ENCODE data around the gene SAMD1. TPM values are rescaled to one million over a fixed set of nuclear protein-coding genes. Genes with fewer than 3 reads are reported as not detected.

Gene SAMD1
- total and polyA plus RNA-seq, 2 of the 13 experiments (the other 11 are each of a cell fraction or from before 2014, with no cell fraction given): 17.5 to 45.0 TPM

DNA sequence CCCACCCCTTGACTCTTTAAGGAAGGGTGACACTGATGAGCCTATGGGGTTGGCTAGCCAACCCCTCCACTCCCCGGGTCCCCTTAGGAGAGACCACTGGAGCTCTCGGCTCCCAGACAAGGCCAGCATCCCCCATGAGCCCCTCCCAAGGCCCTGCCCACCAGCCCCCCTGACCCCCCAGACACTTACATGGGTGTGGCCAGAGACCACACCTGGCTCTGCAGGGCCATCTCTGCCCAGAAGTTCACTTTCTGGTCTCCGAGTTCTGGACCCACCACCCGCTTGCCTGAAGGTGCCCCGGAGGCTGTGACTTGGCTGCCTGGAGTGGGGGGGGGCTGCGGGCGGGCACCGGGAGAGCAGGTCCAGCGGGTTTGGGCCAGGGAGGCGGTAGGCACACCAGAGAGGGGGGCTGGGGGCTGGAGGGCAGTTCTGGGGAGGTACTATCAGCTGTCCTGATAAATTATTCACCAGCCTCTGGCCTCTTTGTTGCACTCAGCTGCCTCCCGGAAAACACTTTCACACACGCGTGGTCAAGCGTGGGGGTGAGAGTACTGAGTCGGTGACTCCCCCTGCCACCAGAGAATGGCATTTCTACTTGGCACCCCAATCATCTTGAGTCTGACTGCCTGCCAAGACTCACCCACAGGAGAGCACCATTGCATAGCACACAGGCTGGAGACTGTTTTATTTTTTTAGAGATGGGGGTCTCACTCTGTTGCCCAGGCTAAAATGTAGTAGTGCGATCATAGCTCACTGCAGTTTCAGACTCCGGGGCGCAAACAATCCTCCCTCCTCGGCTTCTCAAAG lies 28.6 kb downstream of the SAMD1 start, which contains the start of gene PALM3 (continued):
- TF ChIP-seq MXD4 (CRISPR knock-in tag; IDR thresholded peaks at IDR 0.05) (0 out of 2 replicates have a peak, but pooled peaks have one; percentile 3), MIXL1 (CRISPR knock-in tag; IDR thresholded peaks at IDR 0.05) (no peak), SYNCRIP (IDR thresholded peaks at IDR 0.05; ENCODE audit: insufficient read depth, low read depth, low read length) (no peak), ZNF430 (CRISPR knock-in tag; IDR thresholded peaks at IDR 0.05) (no peak), AGO1 (IDR thresholded peaks at IDR 0.05; ENCODE audit: low read depth, low read length, poor library complexity, severe bottlenecking) (no peak)
- TF ChIP-seq, protein P1, sequence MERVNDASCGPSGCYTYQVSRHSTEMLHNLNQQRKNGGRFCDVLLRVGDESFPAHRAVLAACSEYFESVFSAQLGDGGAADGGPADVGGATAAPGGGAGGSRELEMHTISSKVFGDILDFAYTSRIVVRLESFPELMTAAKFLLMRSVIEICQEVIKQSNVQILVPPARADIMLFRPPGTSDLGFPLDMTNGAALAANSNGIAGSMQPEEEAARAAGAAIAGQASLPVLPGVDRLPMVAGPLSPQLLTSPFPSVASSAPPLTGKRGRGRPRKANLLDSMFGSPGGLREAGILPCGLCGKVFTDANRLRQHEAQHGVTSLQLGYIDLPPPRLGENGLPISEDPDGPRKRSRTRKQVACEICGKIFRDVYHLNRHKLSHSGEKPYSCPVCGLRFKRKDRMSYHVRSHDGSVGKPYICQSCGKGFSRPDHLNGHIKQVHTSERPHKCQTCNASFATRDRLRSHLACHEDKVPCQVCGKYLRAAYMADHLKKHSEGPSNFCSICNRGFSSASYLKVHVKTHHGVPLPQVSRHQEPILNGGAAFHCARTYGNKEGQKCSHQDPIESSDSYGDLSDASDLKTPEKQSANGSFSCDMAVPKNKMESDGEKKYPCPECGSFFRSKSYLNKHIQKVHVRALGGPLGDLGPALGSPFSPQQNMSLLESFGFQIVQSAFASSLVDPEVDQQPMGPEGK (CRISPR knock-in tag; IDR thresholded peaks at IDR 0.05): peak; percentile 0
- TF ChIP-seq, protein P2, sequence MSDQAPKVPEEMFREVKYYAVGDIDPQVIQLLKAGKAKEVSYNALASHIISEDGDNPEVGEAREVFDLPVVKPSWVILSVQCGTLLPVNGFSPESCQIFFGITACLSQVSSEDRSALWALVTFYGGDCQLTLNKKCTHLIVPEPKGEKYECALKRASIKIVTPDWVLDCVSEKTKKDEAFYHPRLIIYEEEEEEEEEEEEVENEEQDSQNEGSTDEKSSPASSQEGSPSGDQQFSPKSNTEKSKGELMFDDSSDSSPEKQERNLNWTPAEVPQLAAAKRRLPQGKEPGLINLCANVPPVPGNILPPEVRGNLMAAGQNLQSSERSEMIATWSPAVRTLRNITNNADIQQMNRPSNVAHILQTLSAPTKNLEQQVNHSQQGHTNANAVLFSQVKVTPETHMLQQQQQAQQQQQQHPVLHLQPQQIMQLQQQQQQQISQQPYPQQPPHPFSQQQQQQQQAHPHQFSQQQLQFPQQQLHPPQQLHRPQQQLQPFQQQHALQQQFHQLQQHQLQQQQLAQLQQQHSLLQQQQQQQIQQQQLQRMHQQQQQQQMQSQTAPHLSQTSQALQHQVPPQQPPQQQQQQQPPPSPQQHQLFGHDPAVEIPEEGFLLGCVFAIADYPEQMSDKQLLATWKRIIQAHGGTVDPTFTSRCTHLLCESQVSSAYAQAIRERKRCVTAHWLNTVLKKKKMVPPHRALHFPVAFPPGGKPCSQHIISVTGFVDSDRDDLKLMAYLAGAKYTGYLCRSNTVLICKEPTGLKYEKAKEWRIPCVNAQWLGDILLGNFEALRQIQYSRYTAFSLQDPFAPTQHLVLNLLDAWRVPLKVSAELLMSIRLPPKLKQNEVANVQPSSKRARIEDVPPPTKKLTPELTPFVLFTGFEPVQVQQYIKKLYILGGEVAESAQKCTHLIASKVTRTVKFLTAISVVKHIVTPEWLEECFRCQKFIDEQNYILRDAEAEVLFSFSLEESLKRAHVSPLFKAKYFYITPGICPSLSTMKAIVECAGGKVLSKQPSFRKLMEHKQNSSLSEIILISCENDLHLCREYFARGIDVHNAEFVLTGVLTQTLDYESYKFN (CRISPR knock-in tag; conservative IDR thresholded peaks at IDR 0.05): peak; percentile 64
- TF ChIP-seq, protein P3, sequence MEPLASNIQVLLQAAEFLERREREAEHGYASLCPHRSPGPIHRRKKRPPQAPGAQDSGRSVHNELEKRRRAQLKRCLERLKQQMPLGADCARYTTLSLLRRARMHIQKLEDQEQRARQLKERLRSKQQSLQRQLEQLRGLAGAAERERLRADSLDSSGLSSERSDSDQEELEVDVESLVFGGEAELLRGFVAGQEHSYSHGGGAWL (CRISPR knock-in tag; IDR thresholded peaks at IDR 0.05): no peak
- TF ChIP-seq, protein P4, sequence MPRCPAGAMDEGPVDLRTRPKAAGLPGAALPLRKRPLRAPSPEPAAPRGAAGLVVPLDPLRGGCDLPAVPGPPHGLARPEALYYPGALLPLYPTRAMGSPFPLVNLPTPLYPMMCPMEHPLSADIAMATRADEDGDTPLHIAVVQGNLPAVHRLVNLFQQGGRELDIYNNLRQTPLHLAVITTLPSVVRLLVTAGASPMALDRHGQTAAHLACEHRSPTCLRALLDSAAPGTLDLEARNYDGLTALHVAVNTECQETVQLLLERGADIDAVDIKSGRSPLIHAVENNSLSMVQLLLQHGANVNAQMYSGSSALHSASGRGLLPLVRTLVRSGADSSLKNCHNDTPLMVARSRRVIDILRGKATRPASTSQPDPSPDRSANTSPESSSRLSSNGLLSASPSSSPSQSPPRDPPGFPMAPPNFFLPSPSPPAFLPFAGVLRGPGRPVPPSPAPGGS (CRISPR knock-in tag; IDR thresholded peaks at IDR 0.05): no peak; the same call in 1 of the 2 replicates
- TF ChIP-seq, protein P5, sequence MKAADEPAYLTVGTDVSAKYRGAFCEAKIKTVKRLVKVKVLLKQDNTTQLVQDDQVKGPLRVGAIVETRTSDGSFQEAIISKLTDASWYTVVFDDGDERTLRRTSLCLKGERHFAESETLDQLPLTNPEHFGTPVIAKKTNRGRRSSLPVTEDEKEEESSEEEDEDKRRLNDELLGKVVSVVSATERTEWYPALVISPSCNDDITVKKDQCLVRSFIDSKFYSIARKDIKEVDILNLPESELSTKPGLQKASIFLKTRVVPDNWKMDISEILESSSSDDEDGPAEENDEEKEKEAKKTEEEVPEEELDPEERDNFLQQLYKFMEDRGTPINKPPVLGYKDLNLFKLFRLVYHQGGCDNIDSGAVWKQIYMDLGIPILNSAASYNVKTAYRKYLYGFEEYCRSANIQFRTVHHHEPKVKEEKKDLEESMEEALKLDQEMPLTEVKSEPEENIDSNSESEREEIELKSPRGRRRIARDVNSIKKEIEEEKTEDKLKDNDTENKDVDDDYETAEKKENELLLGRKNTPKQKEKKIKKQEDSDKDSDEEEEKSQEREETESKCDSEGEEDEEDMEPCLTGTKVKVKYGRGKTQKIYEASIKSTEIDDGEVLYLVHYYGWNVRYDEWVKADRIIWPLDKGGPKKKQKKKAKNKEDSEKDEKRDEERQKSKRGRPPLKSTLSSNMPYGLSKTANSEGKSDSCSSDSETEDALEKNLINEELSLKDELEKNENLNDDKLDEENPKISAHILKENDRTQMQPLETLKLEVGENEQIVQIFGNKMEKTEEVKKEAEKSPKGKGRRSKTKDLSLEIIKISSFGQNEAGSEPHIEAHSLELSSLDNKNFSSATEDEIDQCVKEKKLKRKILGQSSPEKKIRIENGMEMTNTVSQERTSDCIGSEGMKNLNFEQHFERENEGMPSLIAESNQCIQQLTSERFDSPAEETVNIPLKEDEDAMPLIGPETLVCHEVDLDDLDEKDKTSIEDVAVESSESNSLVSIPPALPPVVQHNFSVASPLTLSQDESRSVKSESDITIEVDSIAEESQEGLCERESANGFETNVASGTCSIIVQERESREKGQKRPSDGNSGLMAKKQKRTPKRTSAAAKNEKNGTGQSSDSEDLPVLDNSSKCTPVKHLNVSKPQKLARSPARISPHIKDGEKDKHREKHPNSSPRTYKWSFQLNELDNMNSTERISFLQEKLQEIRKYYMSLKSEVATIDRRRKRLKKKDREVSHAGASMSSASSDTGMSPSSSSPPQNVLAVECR (CRISPR knock-in tag; IDR thresholded peaks at IDR 0.05; ENCODE audit: borderline replicate concordance): 0 out of 2 replicates have a peak, but pooled peaks have one; percentile 4
- TF ChIP-seq, protein P6, sequence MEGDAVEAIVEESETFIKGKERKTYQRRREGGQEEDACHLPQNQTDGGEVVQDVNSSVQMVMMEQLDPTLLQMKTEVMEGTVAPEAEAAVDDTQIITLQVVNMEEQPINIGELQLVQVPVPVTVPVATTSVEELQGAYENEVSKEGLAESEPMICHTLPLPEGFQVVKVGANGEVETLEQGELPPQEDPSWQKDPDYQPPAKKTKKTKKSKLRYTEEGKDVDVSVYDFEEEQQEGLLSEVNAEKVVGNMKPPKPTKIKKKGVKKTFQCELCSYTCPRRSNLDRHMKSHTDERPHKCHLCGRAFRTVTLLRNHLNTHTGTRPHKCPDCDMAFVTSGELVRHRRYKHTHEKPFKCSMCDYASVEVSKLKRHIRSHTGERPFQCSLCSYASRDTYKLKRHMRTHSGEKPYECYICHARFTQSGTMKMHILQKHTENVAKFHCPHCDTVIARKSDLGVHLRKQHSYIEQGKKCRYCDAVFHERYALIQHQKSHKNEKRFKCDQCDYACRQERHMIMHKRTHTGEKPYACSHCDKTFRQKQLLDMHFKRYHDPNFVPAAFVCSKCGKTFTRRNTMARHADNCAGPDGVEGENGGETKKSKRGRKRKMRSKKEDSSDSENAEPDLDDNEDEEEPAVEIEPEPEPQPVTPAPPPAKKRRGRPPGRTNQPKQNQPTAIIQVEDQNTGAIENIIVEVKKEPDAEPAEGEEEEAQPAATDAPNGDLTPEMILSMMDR (CRISPR knock-in tag; IDR thresholded peaks at IDR 0.05): 0 out of 2 replicates have a peak, but pooled peaks have one; percentile 9
